ENCODE data around the gene GPR6.

- TF ChIP-seq POLR2A (IDR thresholded peaks at IDR 0.05; ENCODE audit: low read length) (no peak), GATA1 (IDR thresholded peaks at IDR 0.05; ENCODE audit: low read depth, low read length) (no peak)
Measured at GRCh38 chr6:109978174-109979032, at the start of gene GPR6.
